Hepatocyte (in vitro differentiated cells): ENCODE data around the gene NUDT15.

Experiments
- CTCF ChIP-seq: fragments of 200-600 bp; sonication (generic); IDR thresholded peaks from 2 replicates; pipeline ENCODE4 v1.5.1; 2016; ENCODE audit warnings: antibody characterized with exemption, mild to moderate bottlenecking; ENCODE audit not compliant: poor library complexity
- EZH2 ChIP-seq: fragments of 200-600 bp; sonication (generic); IDR thresholded peaks from 2 replicates; pipeline ENCODE4 v1.6.1; 2016; ENCODE audit warnings: antibody characterized with exemption, mild to moderate bottlenecking, borderline replicate concordance
- EZH2phosphoT487 ChIP-seq: fragments of 200-600 bp; sonication (generic); IDR thresholded peaks from one replicate; pipeline ENCODE4 v1.6.1; 2018; ENCODE audit warnings: antibody characterized with exemption, mild to moderate bottlenecking, low read depth, moderate library complexity; ENCODE audit not compliant: unreplicated experiment, severe bottlenecking

GRCh38 chr13:48040049-48040448 lies 2.5 kb downstream of the NUDT15 start:
- TF ChIP-seq CTCF: no peak
- no peak for TF ChIP-seq EZH2
- no peak for TF ChIP-seq EZH2phosphoT487
